C4-2B (cell line): ENCODE results near the gene C7orf57.

ENCODE experiments used
- ZFX ChIP-seq: fragments of 450-650 bp; IDR thresholded peaks from 2 replicates; pipeline ENCODE4 v1.6.1; 2017
- TF ChIP-seq, protein P1 (sequence below): fragments of 450-650 bp; conservative IDR thresholded peaks from 2 replicates; pipeline ENCODE4 v1.5.1; 2017; ENCODE audit warnings: mild to moderate bottlenecking

GRCh38 chr7:48096273-48096672 lies 60.9 kb downstream of the C7orf57 start:
- TF ChIP-seq, protein P1, sequence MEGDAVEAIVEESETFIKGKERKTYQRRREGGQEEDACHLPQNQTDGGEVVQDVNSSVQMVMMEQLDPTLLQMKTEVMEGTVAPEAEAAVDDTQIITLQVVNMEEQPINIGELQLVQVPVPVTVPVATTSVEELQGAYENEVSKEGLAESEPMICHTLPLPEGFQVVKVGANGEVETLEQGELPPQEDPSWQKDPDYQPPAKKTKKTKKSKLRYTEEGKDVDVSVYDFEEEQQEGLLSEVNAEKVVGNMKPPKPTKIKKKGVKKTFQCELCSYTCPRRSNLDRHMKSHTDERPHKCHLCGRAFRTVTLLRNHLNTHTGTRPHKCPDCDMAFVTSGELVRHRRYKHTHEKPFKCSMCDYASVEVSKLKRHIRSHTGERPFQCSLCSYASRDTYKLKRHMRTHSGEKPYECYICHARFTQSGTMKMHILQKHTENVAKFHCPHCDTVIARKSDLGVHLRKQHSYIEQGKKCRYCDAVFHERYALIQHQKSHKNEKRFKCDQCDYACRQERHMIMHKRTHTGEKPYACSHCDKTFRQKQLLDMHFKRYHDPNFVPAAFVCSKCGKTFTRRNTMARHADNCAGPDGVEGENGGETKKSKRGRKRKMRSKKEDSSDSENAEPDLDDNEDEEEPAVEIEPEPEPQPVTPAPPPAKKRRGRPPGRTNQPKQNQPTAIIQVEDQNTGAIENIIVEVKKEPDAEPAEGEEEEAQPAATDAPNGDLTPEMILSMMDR = no peak
- no peak for TF ChIP-seq ZFX
